ENCODE measurements around the gene CDK14.

Gene CDK14

GRCh38 chr7:91242097-91242844 lies 646.1 kb downstream of the CDK14 start:
- Histone ChIP-seq H3K4me3 (ENCODE audit: low read depth, low read length) (no peak overlapping the region), H3K9me3 (no peaks in the 10 kb centered on the region), H3K36me3 (no peaks in the 10 kb centered on the region), H3K27me3 (no peaks in the 10 kb centered on the region), H3K4me1 (no peaks in the 10 kb centered on the region)
- DNase-seq = no peak
- TF ChIP-seq, protein P1, sequence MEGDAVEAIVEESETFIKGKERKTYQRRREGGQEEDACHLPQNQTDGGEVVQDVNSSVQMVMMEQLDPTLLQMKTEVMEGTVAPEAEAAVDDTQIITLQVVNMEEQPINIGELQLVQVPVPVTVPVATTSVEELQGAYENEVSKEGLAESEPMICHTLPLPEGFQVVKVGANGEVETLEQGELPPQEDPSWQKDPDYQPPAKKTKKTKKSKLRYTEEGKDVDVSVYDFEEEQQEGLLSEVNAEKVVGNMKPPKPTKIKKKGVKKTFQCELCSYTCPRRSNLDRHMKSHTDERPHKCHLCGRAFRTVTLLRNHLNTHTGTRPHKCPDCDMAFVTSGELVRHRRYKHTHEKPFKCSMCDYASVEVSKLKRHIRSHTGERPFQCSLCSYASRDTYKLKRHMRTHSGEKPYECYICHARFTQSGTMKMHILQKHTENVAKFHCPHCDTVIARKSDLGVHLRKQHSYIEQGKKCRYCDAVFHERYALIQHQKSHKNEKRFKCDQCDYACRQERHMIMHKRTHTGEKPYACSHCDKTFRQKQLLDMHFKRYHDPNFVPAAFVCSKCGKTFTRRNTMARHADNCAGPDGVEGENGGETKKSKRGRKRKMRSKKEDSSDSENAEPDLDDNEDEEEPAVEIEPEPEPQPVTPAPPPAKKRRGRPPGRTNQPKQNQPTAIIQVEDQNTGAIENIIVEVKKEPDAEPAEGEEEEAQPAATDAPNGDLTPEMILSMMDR (IDR thresholded peaks at IDR 0.05; ENCODE audit: low read depth, low read length) = no peak

GRCh38 chr7:91243591-91244301 lies 647.6 kb downstream of the CDK14 start:
- TF ChIP-seq, protein P1 (IDR thresholded peaks at IDR 0.05; ENCODE audit: low read depth, low read length) = no peak
- no peaks in the 10 kb centered on the region for H3K27me3 ChIP-seq
- H3K4me1 ChIP-seq = no peaks in the 10 kb centered on the region
- no peaks in the 10 kb centered on the region for H3K36me3 ChIP-seq
- DNase-seq = no peak
- H3K9me3 ChIP-seq = no peaks in the 10 kb centered on the region
- H3K4me3 ChIP-seq (ENCODE audit: low read depth, low read length) = no peak overlapping the region

DNA sequence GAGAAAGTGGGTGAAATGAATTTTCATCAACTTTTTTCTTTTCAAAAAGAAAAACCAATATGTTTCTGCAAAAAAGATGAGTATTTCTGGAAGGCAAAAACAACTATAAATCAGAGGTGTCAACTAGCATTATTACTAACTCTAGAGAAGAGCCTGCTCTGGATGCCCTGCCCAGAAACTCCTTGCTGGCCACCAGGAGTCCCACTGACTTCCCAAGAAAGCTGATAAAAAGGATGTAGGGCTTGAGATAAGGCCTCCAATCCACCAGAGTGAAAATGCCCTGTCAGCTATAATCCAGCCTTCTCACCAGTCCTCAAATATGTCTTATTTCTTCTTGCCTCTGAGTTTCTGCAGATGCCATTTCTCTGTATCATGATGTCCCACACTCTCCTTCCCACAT lies 651.4 kb downstream of the CDK14 start:
- Histone ChIP-seq H3K27me3 (no peaks in the 10 kb centered on the region), H3K4me1 (no peaks in the 10 kb centered on the region), H3K4me3 (ENCODE audit: low read depth, low read length) (no peak overlapping the region), H3K36me3 (no peaks in the 10 kb centered on the region), H3K9me3 (no peaks in the 10 kb centered on the region)
- TF ChIP-seq, protein P1 (IDR thresholded peaks at IDR 0.05; ENCODE audit: low read depth, low read length) = no peak
- DNase-seq = no peak

- no peaks in the 10 kb centered on the region for H3K4me1 ChIP-seq
- DNase-seq = no peak
- no peaks in the 10 kb centered on the region for H3K36me3 ChIP-seq
- TF ChIP-seq, protein P1 (IDR thresholded peaks at IDR 0.05; ENCODE audit: low read depth, low read length) = no peak
- no peaks in the 10 kb centered on the region for H3K27me3 ChIP-seq
- no peaks in the 10 kb centered on the region for H3K9me3 ChIP-seq
- no peak overlapping the region for H3K4me3 ChIP-seq (ENCODE audit: low read depth, low read length)
Measured at GRCh38 chr7:91248996-91249395, 652.9 kb downstream of the CDK14 start.

- no peaks in the 10 kb centered on the region for H3K36me3 ChIP-seq
- H3K4me1 ChIP-seq = no peaks in the 10 kb centered on the region
- H3K27me3 ChIP-seq = no peaks in the 10 kb centered on the region
- TF ChIP-seq, protein P1 (IDR thresholded peaks at IDR 0.05; ENCODE audit: low read depth, low read length) = no peak
- H3K9me3 ChIP-seq = no peaks in the 10 kb centered on the region
- no peak for DNase-seq
- H3K4me3 ChIP-seq (ENCODE audit: low read depth, low read length) = no peak overlapping the region
Measured at GRCh38 chr7:91249506-91250233, 653.5 kb downstream of the CDK14 start.

All from BE2C (cell line).